Right kidney (tissue), 1 donor: ENCODE results near the gene ADCY7.

Experiments
- DNase-seq: peaks from one replicate; pipeline ENCODE4 v3.0.0-alpha.2; 2016

Gene ADCY7

GRCh38 chr16:50281391-50282009 lies 15.1 kb downstream of the ADCY7 start:
- no peak for DNase-seq

- no peak for DNase-seq
Observed at GRCh38 chr16:50282010-50282538, 15.7 kb downstream of the ADCY7 start.

- DNase-seq = no peak
Observed at GRCh38 chr16:50282955-50283631, 16.7 kb downstream of the ADCY7 start.

- no peak for DNase-seq
Observed at GRCh38 chr16:50284131-50284911, 18.0 kb downstream of the ADCY7 start.

GRCh38 chr16:50285406-50286003 lies 19.2 kb downstream of the ADCY7 start:
- no peak for DNase-seq

GRCh38 chr16:50286681-50287080 lies 20.3 kb downstream of the ADCY7 start:
- DNase-seq = no peak

GRCh38 chr16:50288026-50288425 lies 21.7 kb downstream of the ADCY7 start:
- no peak for DNase-seq

- DNase-seq = no peak
Observed at GRCh38 chr16:50288920-50289319, 22.6 kb downstream of the ADCY7 start.

GRCh38 chr16:50289950-50290764 lies 23.8 kb downstream of the ADCY7 start:
- no peak for DNase-seq

- DNase-seq = no peak
Observed at GRCh38 chr16:50290856-50291255, 24.5 kb downstream of the ADCY7 start.

- no peak for DNase-seq
Observed at GRCh38 chr16:50291719-50292565, 25.6 kb downstream of the ADCY7 start.

- DNase-seq = no peak
Observed at GRCh38 chr16:50292566-50292948, 26.2 kb downstream of the ADCY7 start.

GRCh38 chr16:50293041-50293783 lies 26.9 kb downstream of the ADCY7 start:
- DNase-seq = no peak

GRCh38 chr16:50293994-50294855 lies 27.9 kb downstream of the ADCY7 start:
- no peak for DNase-seq

GRCh38 chr16:50294955-50295354 lies 28.6 kb downstream of the ADCY7 start:
- no peak for DNase-seq

GRCh38 chr16:50295541-50296132 lies 29.3 kb downstream of the ADCY7 start:
- no peak for DNase-seq

GRCh38 chr16:50296807-50297206 lies 30.5 kb downstream of the ADCY7 start:
- DNase-seq = no peak

- DNase-seq = no peak
Observed at GRCh38 chr16:50297301-50298074, 31.1 kb downstream of the ADCY7 start.
